Measurements from ENCODE around the gene EEPD1. TPM values are rescaled to one million over a fixed set of nuclear protein-coding genes. Genes with fewer than 3 reads are reported as not detected.
A peak's percentile ranks its signal among the peaks of the same experiment; 100 is the strongest.

Gene EEPD1
- total and polyA plus RNA-seq, 9 donors = 5.6 to 16.6 (median 11.5) TPM

- intact Hi-C loops (cut with DNase I) = loop anchor here in 1 of 4 donors (10.0 kb wide), 1 partner anchor 129 kb away; no protein-coding TSS in a partner anchor
- no peaks in the 10 kb centered on the region for H3K27me3 ChIP-seq
- H3K36me3 ChIP-seq = no peaks in the 10 kb centered on the region
- H3K9me3 ChIP-seq = no peaks in the 10 kb centered on the region
- TF ChIP-seq, protein P1, sequence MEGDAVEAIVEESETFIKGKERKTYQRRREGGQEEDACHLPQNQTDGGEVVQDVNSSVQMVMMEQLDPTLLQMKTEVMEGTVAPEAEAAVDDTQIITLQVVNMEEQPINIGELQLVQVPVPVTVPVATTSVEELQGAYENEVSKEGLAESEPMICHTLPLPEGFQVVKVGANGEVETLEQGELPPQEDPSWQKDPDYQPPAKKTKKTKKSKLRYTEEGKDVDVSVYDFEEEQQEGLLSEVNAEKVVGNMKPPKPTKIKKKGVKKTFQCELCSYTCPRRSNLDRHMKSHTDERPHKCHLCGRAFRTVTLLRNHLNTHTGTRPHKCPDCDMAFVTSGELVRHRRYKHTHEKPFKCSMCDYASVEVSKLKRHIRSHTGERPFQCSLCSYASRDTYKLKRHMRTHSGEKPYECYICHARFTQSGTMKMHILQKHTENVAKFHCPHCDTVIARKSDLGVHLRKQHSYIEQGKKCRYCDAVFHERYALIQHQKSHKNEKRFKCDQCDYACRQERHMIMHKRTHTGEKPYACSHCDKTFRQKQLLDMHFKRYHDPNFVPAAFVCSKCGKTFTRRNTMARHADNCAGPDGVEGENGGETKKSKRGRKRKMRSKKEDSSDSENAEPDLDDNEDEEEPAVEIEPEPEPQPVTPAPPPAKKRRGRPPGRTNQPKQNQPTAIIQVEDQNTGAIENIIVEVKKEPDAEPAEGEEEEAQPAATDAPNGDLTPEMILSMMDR (IDR thresholded peaks at IDR 0.05) = no peak
- TF ChIP-seq EP300 (IDR thresholded peaks at IDR 0.05) (no peak), POLR2A (IDR thresholded peaks at IDR 0.05) (no peak)
- peak; percentile 38 to 68 (median 56) for DNase-seq
- no peak overlapping the region for H3K27ac ChIP-seq
- peak overlapping the region; percentile 13 for H3K4me3 ChIP-seq
- WGBS, 3 donors = 6 to 19% (median 10%) methylated on average over 12 of the region's 12 CpGs
- H3K4me1 ChIP-seq (ENCODE audit: insufficient read depth) = peaks cover 40% of the 10 kb centered on the region
Measured at GRCh38 chr7:36155811-36156361, 2.8 kb downstream of the EEPD1 start.

DNA sequence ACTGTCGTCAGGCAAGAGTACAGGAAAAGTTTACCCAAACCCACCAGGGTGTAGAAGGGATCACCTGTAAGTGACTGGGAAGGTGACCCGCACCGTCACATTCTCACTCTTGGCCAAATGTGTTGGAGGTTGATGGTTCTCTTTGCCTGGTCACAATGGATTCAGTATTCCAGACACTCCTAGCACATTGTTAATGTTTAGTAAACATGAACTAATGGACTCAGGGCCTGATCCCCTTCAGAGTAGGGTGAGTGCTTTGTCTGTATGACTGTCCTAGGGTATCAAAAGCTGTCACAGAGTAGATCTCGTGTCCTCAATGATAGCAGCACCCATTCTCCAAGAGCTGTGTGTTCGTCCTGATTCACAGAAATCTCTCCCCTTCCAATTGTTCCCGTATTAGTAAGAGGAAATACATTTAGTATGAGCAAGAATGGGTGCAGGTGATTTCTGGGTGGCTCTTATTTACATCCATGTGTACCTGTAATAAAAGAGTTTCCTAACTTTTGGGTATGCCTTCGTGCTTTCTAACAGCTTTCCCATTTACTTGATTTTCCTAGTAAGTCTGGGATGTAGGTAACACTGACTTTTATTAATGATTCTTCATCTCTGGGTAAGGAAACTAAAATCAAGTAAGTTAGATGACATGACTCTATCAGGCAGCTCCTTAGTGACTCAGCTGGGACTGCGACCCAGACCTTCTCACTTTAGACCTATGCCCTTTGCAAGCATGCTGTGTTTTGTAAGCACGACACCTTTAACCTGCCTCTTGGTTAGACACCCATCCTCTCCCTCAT is 4.7 kb downstream of the EEPD1 start:
- no peak overlapping the region for H3K4me3 ChIP-seq
- intact Hi-C loops (cut with DNase I) = loop anchor here in 1 of 4 donors (10.0 kb wide), 1 partner anchor 127 kb away; no protein-coding TSS in a partner anchor
- peaks cover 40% of the 10 kb centered on the region for H3K4me1 ChIP-seq (ENCODE audit: insufficient read depth)

DNA sequence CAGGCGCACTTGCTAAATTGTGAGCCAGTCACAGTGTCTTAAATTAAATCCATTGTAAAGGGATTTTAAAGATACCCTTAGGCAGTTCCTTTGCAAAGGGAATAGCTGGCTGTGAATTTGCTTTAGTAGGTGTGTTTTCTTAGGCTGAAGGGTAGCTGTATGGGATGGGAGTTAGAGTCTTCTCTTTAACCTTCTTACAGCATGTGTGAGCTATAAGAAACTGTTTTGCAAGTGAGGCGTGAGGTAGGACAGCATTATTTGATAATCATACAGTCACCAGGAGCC is 5.2 kb downstream of the EEPD1 start:
- no peak overlapping the region for H3K4me3 ChIP-seq
- TF ChIP-seq, protein P1 (IDR thresholded peaks at IDR 0.05) = no peak
- TF ChIP-seq POLR2A (IDR thresholded peaks at IDR 0.05) = no peak
- TF ChIP-seq EP300 (IDR thresholded peaks at IDR 0.05) = no peak
- no peaks in the 10 kb centered on the region for H3K27me3 ChIP-seq
- no peaks in the 10 kb centered on the region for H3K9me3 ChIP-seq
- H3K27ac ChIP-seq = no peak overlapping the region
- no peaks in the 10 kb centered on the region for H3K36me3 ChIP-seq
- no peak for DNase-seq
- intact Hi-C loops (cut with DNase I) = loop anchor here in 1 of 4 donors (10.0 kb wide), 1 partner anchor 127 kb away; no protein-coding TSS in a partner anchor
- H3K4me1 ChIP-seq (ENCODE audit: insufficient read depth) = peaks cover 40% of the 10 kb centered on the region
- WGBS, 3 donors = 78 to 85% (median 80%) methylated on average over 2 of the region's 2 CpGs

More for the DNA sequence above, 4.7 kb downstream of the EEPD1 start:
- Histone ChIP-seq H3K27me3 (no peaks in the 10 kb centered on the region), H3K36me3 (no peaks in the 10 kb centered on the region), H3K9me3 (no peaks in the 10 kb centered on the region), H3K27ac (no peak overlapping the region)
- DNase-seq = no peak
- TF ChIP-seq, protein P1 (IDR thresholded peaks at IDR 0.05) = no peak
- TF ChIP-seq EP300 (IDR thresholded peaks at IDR 0.05) (no peak), POLR2A (IDR thresholded peaks at IDR 0.05) (no peak)
- 94 to 98% (median 95%) methylated on average over 9 of the region's 9 CpGs for WGBS, 3 donors

- no peaks in the 10 kb centered on the region for H3K27me3 ChIP-seq
- no peak overlapping the region for H3K4me3 ChIP-seq
- intact Hi-C loops (cut with DNase I) = loop anchor here in 1 of 4 donors (10.0 kb wide), 1 partner anchor 125 kb away; no protein-coding TSS in a partner anchor
- WGBS, 3 donors = 15 to 22% (median 15%) methylated on average over 3 of the region's 3 CpGs
- H3K36me3 ChIP-seq = no peaks in the 10 kb centered on the region
- TF ChIP-seq, protein P1 (IDR thresholded peaks at IDR 0.05) = no peak
- TF ChIP-seq EP300 (IDR thresholded peaks at IDR 0.05) (no peak), POLR2A (IDR thresholded peaks at IDR 0.05) (no peak)
- peaks cover 33% of the 10 kb centered on the region for H3K4me1 ChIP-seq (ENCODE audit: insufficient read depth)
- H3K9me3 ChIP-seq = no peaks in the 10 kb centered on the region
- DNase-seq = peak in 4 of 5 donors; percentile 45 to 53 (median 48)
- H3K27ac ChIP-seq = peak overlapping the region in 1 of 2 donors; percentile 31
Measured at GRCh38 chr7:36159618-36160017, 6.6 kb downstream of the EEPD1 start.

Data from ovary (tissue), 9 donors.